ENCODE measurements around the gene TBC1D8.

The TBC1D8 gene

GRCh38 chr2:101111917-101112771, 39.0 kb downstream of the TBC1D8 start:
- DNase-seq (ENCODE audit: low spot score): no peak
- TF ChIP-seq CTCF (conservative IDR thresholded peaks at IDR 0.05; ENCODE audit: low read depth): no peak
- ChIA-PET CTCF (interaction anchor here (0.6 kb wide), 1 partner anchor 12 kb away, joined by 6 read pairs; no protein-coding TSS in a partner anchor), POLR2A (ENCODE audit: low non-redundant PET) (no interaction called here)
- H3K27ac ChIP-seq: peak overlapping the region; percentile 81

GRCh38 chr2:101111262-101111838, 39.8 kb downstream of the TBC1D8 start:
- DNase-seq (ENCODE audit: low spot score): no peak
- peak overlapping the region; percentile 14; the same call in 1 of the 2 replicates for H3K27ac ChIP-seq
- TF ChIP-seq CTCF (conservative IDR thresholded peaks at IDR 0.05; ENCODE audit: low read depth): no peak
- POLR2A ChIA-PET (ENCODE audit: low non-redundant PET): no interaction called here
- CTCF ChIA-PET: interaction anchor here (0.6 to 1.0 kb wide), 4 partner anchors 13 to 49 kb away, joined by 3 to 6 read pairs (median 4); no protein-coding TSS in a partner anchor

- no peak overlapping the region; the same call in 1 of the 2 replicates for H3K27ac ChIP-seq
- ChIA-PET POLR2A (ENCODE audit: low non-redundant PET) (no interaction called here), CTCF (interaction anchor here (0.6 to 1.4 kb wide), 2 partner anchors 36 to 73 kb away, joined by 4 read pairs; no protein-coding TSS in a partner anchor)
- TF ChIP-seq CTCF (conservative IDR thresholded peaks at IDR 0.05; ENCODE audit: low read depth): no peak
- no peak for DNase-seq (ENCODE audit: low spot score)
Measured at GRCh38 chr2:101109451-101110118, 41.6 kb downstream of the TBC1D8 start.

- DNase-seq (ENCODE audit: low spot score): no peak
- TF ChIP-seq CTCF (conservative IDR thresholded peaks at IDR 0.05; ENCODE audit: low read depth): no peak
- ChIA-PET CTCF (no interaction called here), POLR2A (ENCODE audit: low non-redundant PET) (no interaction called here)
- no peak overlapping the region for H3K27ac ChIP-seq
Measured at GRCh38 chr2:101108357-101108756, 42.8 kb downstream of the TBC1D8 start.

GRCh38 chr2:101107241-101107640, 43.9 kb downstream of the TBC1D8 start:
- DNase-seq (ENCODE audit: low spot score): no peak
- POLR2A ChIA-PET (ENCODE audit: low non-redundant PET): no interaction called here
- CTCF ChIA-PET: no interaction called here
- no peak for TF ChIP-seq CTCF (conservative IDR thresholded peaks at IDR 0.05; ENCODE audit: low read depth)
- H3K27ac ChIP-seq: no peak overlapping the region

GRCh38 chr2:101106453-101107181, 44.6 kb downstream of the TBC1D8 start:
- ChIA-PET CTCF (interaction anchor here (0.6 kb wide), 1 partner anchor 134 kb away, joined by 6 read pairs; no protein-coding TSS in a partner anchor), POLR2A (ENCODE audit: low non-redundant PET) (no interaction called here)
- DNase-seq (ENCODE audit: low spot score): no peak
- TF ChIP-seq CTCF (conservative IDR thresholded peaks at IDR 0.05; ENCODE audit: low read depth): no peak
- H3K27ac ChIP-seq: no peak overlapping the region
